ENCODE data around the gene AKAP13. TPM values are rescaled to one million over a fixed set of nuclear protein-coding genes. Genes with fewer than 3 reads are reported as not detected.
A peak's percentile ranks its signal among the peaks of the same experiment; 100 is the strongest.

AKAP13 gene
- total RNA-seq, 1 donor from 2014 or later, result 114 TPM

GRCh38 chr15:85500729-85501128, 120.3 kb downstream of the AKAP13 start:
- TF ChIP-seq CTCF (IDR thresholded peaks at IDR 0.05; ENCODE audit: unreplicated experiment), result no peak
- Mint-ChIP-seq H3K36me3 (ENCODE audit: insufficient read depth) (no peaks in the 10 kb centered on the region), H3K27ac (no peak overlapping the region), H3K27me3 (no peaks in the 10 kb centered on the region), H3K9me3 (ENCODE audit: low read depth) (no peaks in the 10 kb centered on the region), H3K4me1 (ENCODE audit: low read depth) (peaks cover 36% of the 10 kb centered on the region), H3K4me3 (ENCODE audit: low read depth) (no peak overlapping the region)
- DNase-seq (ENCODE audit: low spot score, unreplicated experiment), result no peak

GRCh38 chr15:85501574-85501973, 121.2 kb downstream of the AKAP13 start:
- Mint-ChIP-seq H3K4me1 (ENCODE audit: low read depth) (peaks cover 29% of the 10 kb centered on the region), H3K9me3 (ENCODE audit: low read depth) (no peaks in the 10 kb centered on the region), H3K27me3 (no peaks in the 10 kb centered on the region), H3K4me3 (ENCODE audit: low read depth) (no peak overlapping the region), H3K27ac (no peak overlapping the region), H3K36me3 (ENCODE audit: insufficient read depth) (no peaks in the 10 kb centered on the region)
- no peak for DNase-seq (ENCODE audit: low spot score, unreplicated experiment)
- no peak for TF ChIP-seq CTCF (IDR thresholded peaks at IDR 0.05; ENCODE audit: unreplicated experiment)

- no peak for TF ChIP-seq CTCF (IDR thresholded peaks at IDR 0.05; ENCODE audit: unreplicated experiment)
- no peaks in the 10 kb centered on the region for H3K9me3 Mint-ChIP-seq (ENCODE audit: low read depth)
- H3K27me3 Mint-ChIP-seq, result no peaks in the 10 kb centered on the region
- peak overlapping the region; percentile 4 for H3K27ac Mint-ChIP-seq
- peaks cover 18% of the 10 kb centered on the region for H3K4me1 Mint-ChIP-seq (ENCODE audit: low read depth)
- DNase-seq (ENCODE audit: low spot score, unreplicated experiment), result no peak
- no peak overlapping the region for H3K4me3 Mint-ChIP-seq (ENCODE audit: low read depth)
- no peaks in the 10 kb centered on the region for H3K36me3 Mint-ChIP-seq (ENCODE audit: insufficient read depth)
These were observed 122.9 kb downstream of the AKAP13 start for GRCh38 chr15:85503151-85503799.

- Mint-ChIP-seq H3K27me3 (no peaks in the 10 kb centered on the region), H3K36me3 (ENCODE audit: insufficient read depth) (no peaks in the 10 kb centered on the region), H3K9me3 (ENCODE audit: low read depth) (no peaks in the 10 kb centered on the region), H3K4me1 (ENCODE audit: low read depth) (peaks cover 20% of the 10 kb centered on the region), H3K27ac (peak overlapping the region; percentile 82), H3K4me3 (ENCODE audit: low read depth) (no peak overlapping the region)
- TF ChIP-seq CTCF (IDR thresholded peaks at IDR 0.05; ENCODE audit: unreplicated experiment), result peak; percentile 59
- no peak for DNase-seq (ENCODE audit: low spot score, unreplicated experiment)
These were observed 124.6 kb downstream of the AKAP13 start for GRCh38 chr15:85504749-85505676.

- peaks cover 22% of the 10 kb centered on the region for H3K4me1 Mint-ChIP-seq (ENCODE audit: low read depth)
- no peak overlapping the region for H3K27ac Mint-ChIP-seq
- H3K36me3 Mint-ChIP-seq (ENCODE audit: insufficient read depth), result no peaks in the 10 kb centered on the region
- H3K27me3 Mint-ChIP-seq, result no peaks in the 10 kb centered on the region
- no peak for DNase-seq (ENCODE audit: low spot score, unreplicated experiment)
- no peaks in the 10 kb centered on the region for H3K9me3 Mint-ChIP-seq (ENCODE audit: low read depth)
- no peak for TF ChIP-seq CTCF (IDR thresholded peaks at IDR 0.05; ENCODE audit: unreplicated experiment)
- H3K4me3 Mint-ChIP-seq (ENCODE audit: low read depth), result no peak overlapping the region
These were observed 126.7 kb downstream of the AKAP13 start for GRCh38 chr15:85507114-85507513.

Measured in progenitor cell of endocrine pancreas (in vitro differentiated cells).